ENCODE measurements around the gene METAP1D. TPM values are rescaled to one million over a fixed set of nuclear protein-coding genes. Genes with fewer than 3 reads are reported as not detected.

The METAP1D gene
- total RNA-seq = 10 to 100 TPM in 2 of 4 donors, 1 to 10 TPM in 2; 8.0 to 10.1 (median 10.0) TPM
- 10 to 100 TPM in 1 of 3 donors, 1 to 10 TPM in 2; 6.3 to 12.4 (median 8.5) TPM for polyA plus RNA-seq
- long read RNA-seq, donor 1, transcript METAP1D-201 (10 exons, 3,419 nt) = major isoform, 5 of 10 reads
- long read RNA-seq, donor 1, partial matches to known transcripts = 1 of 10 reads
- long read RNA-seq, donor 1, other reads (novel, unspliced or antisense) = 4 of 10 reads
- long read RNA-seq, donor 2, transcript METAP1D-201 (10 exons, 3,419 nt) = major isoform, 13 of 25 reads
- long read RNA-seq, donor 2, partial matches to known transcripts = 6 of 25 reads
- long read RNA-seq, donor 2, other reads (novel, unspliced or antisense) = 3 of 25 reads

DNA sequence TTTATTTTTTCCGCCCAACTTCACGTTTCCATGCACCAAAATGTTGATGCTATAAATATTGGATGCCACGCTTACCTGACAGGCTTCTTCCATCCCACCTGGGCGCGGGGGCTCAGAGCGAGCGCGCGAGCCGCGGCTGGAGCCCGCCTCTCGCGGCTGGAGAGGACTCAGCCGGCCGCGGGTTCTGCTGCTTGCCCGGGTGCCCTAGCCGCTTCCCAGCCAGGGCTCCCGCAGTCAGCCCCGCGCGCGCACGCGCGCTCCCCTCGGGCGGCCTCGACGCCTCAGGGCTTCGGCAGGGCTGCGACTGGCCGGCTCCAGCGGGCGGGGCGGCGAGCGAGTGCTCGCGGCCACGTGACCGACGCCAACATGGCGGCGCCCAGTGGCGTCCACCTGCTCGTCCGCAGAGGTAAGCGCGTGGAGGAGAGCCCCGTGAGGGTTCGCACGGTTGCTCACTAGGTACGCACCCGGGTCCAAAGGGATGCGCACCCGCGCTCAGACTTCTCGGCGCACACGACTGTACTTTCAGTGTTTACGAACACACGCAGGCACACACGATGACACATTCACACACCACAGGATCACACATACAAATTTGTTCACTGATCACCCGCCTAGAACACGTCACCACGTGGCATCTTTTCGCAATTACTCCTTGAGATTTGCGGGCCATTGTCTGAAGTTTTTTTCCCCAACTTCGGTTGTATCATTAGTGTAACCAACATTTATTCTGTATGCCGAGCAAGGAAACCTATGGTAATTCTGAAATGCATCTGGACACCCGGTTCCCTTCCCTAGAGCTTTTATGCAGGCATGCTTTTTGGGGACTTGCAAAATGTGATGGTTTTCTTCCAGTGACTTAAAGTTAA, at the start of gene METAP1D:
METAP1D (plus strand) TSS at position 350 of the 866 bp plus-strand sequence; CDS start at position 367, 17 bp downstream.
- peak within 1 kb of the TSS; percentile 88 for H3K4me3 ChIP-seq
- ATAC-seq = peak; percentile 99 to 100 (median 100)
- no peaks in the 10 kb centered on the region for H3K27me3 ChIP-seq (ENCODE audit: insufficient read depth in 3 of 3, low read length in 2 of 3)
- peaks cover 12% of the 10 kb centered on the region for H3K4me1 ChIP-seq
- H3K27ac ChIP-seq = peak within 1 kb of the TSS; percentile 91
- H3K9me3 ChIP-seq = no peaks in the 10 kb centered on the region
- H3K36me3 ChIP-seq (ENCODE audit: insufficient read depth in 1 of 2, low read depth in 1 of 2) = no peaks in the 10 kb centered on the region
- WGBS, 3 donors = 0 to 1% (median 0%) methylated on average over 69 to 73 of the region's 73 CpGs
- intact Hi-C loops (cut with DNase I) = loop anchor here in 1 of 2 donors (5.0 kb wide), 2 partner anchors 102 to 108 kb away; partner anchors contain the start of genes DLX2 and SLC25A12
- TF ChIP-seq, protein P1, sequence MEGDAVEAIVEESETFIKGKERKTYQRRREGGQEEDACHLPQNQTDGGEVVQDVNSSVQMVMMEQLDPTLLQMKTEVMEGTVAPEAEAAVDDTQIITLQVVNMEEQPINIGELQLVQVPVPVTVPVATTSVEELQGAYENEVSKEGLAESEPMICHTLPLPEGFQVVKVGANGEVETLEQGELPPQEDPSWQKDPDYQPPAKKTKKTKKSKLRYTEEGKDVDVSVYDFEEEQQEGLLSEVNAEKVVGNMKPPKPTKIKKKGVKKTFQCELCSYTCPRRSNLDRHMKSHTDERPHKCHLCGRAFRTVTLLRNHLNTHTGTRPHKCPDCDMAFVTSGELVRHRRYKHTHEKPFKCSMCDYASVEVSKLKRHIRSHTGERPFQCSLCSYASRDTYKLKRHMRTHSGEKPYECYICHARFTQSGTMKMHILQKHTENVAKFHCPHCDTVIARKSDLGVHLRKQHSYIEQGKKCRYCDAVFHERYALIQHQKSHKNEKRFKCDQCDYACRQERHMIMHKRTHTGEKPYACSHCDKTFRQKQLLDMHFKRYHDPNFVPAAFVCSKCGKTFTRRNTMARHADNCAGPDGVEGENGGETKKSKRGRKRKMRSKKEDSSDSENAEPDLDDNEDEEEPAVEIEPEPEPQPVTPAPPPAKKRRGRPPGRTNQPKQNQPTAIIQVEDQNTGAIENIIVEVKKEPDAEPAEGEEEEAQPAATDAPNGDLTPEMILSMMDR (IDR thresholded peaks at IDR 0.05) = no peak
- DNase-seq = peak; percentile 93 to 95

DNA sequence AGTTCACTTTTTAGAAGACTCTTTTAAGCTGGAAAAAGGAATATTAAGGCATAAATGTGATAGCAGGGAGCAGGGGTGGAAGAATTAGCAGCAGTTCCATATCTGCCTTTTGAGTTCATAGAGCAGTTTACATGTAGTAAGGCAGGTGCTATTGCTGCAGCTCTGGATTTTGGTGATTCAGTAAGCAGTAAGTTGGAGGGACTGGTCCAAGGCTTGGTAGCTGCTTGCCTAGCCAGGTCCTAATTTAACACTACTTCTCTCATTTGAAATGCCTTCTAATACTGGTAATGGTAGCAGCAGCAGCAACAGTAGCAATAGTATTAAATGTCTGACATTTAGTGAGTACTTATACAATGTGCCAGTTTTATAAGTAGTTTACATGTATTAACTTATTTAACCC, 47.5 kb upstream of the METAP1D start:
- Histone ChIP-seq H3K4me3 (no peak overlapping the region), H3K27ac (peak overlapping the region; percentile 63), H3K4me1 (peaks cover 29% of the 10 kb centered on the region), H3K9me3 (no peaks in the 10 kb centered on the region), H3K36me3 (ENCODE audit: insufficient read depth in 1 of 2, low read depth in 1 of 2) (peaks cover 2 to 13% of the 10 kb centered on the region in 2 donors), H3K27me3 (ENCODE audit: insufficient read depth in 3 of 3, low read length in 2 of 3) (no peaks in the 10 kb centered on the region)
- DNase-seq (no peak), ATAC-seq (peak in 3 of 4 donors; percentile 75 to 81 (median 76))
- TF ChIP-seq, protein P1 (IDR thresholded peaks at IDR 0.05) = no peak
- intact Hi-C loops (cut with DNase I) = no loop called here

- Histone ChIP-seq H3K4me3 (no peak overlapping the region), H3K36me3 (ENCODE audit: insufficient read depth in 1 of 2, low read depth in 1 of 2) (peaks cover 2 to 8% of the 10 kb centered on the region in 2 donors), H3K27ac (peak overlapping the region; percentile 63), H3K27me3 (ENCODE audit: insufficient read depth in 3 of 3, low read length in 2 of 3) (no peaks in the 10 kb centered on the region), H3K9me3 (no peaks in the 10 kb centered on the region), H3K4me1 (peaks cover 33% of the 10 kb centered on the region)
- WGBS, 3 donors = 88 to 96% (median 88%) methylated on average over 3 of the region's 3 CpGs
- intact Hi-C loops (cut with DNase I) = no loop called here
- TF ChIP-seq, protein P1 (IDR thresholded peaks at IDR 0.05) = no peak
- DNase-seq (no peak), ATAC-seq (no peak)
Observed at GRCh38 chr2:171952748-171953147, 47.0 kb upstream of the METAP1D start.

GRCh38 chr2:171956135-171956825, 43.5 kb upstream of the METAP1D start:
- Histone ChIP-seq H3K36me3 (ENCODE audit: insufficient read depth in 1 of 2, low read depth in 1 of 2) (peaks cover 0 to 2% of the 10 kb centered on the region in 2 donors), H3K27ac (peak overlapping the region; percentile 39), H3K4me1 (peaks cover 61% of the 10 kb centered on the region), H3K4me3 (no peak overlapping the region), H3K9me3 (no peaks in the 10 kb centered on the region), H3K27me3 (ENCODE audit: insufficient read depth in 3 of 3, low read length in 2 of 3) (no peaks in the 10 kb centered on the region)
- intact Hi-C loops (cut with DNase I) = no loop called here
- 81 to 92% (median 91%) methylated on average over 7 of the region's 7 CpGs for WGBS, 3 donors
- DNase-seq (no peak), ATAC-seq (no peak)
- TF ChIP-seq, protein P1 (IDR thresholded peaks at IDR 0.05) = no peak
